AG04450 (cell line): Measurements from ENCODE around the gene TCEA2. TPM values are rescaled to one million over a fixed set of nuclear protein-coding genes. Genes with fewer than 3 reads are reported as not detected.

ENCODE experiments used
- CTCF ChIA-PET: fragments of 300-600, 350-600 bp; formaldehyde crosslinking; extraction: SDS; loops from one replicate; lab custom pipeline; 2022; ENCODE audit warnings: antibody characterized with exemption, inconsistent platforms; lab: Charles Lee
- POLR2A ChIA-PET: fragments of 350-600 bp; formaldehyde crosslinking; extraction: SDS; loops from one replicate; lab custom pipeline; 2021; ENCODE audit warnings: antibody characterized with exemption, inconsistent platforms; lab: Yijun Ruan, JAX
- DNase-seq: peaks from one replicate; pipeline ENCODE4 v3.0.0-alpha.2; 2011; ENCODE audit warnings: low read depth, low spot score
- H3K27ac ChIP-seq: one replicate; pipeline ENCODE4 v1.5.1; 2012; ENCODE audit warnings: low read depth, low read length, control low read depth
- H3K27me3 ChIP-seq: one replicate; pipeline ENCODE4 v1.6.0; 2012; ENCODE audit warnings: low read length; ENCODE audit not compliant: control insufficient read depth, insufficient read depth
- H3K4me3 ChIP-seq: 2 replicates; pipeline ENCODE4 v1.5.1; 2011; ENCODE audit warnings: mild to moderate bottlenecking, low read depth, low read length, control low read depth
- H3K9me3 ChIP-seq: 2 replicates; pipeline ENCODE4 v1.5.1; 2012; ENCODE audit warnings: low read length; ENCODE audit not compliant: control insufficient read depth, insufficient read depth
- polyA plus RNA-seq: library from polyadenylated mRNA; depleted of rRNA; stranded (reverse); fragments of >200 nt; gene quantifications from 2 replicates; pipeline ENCODE4 v1.2.3, GENCODE V29; 2011
- TF ChIP-seq, protein P1 (sequence below): IDR thresholded peaks from 2 replicates; pipeline ENCODE4 v1.5.1; 2011; ENCODE audit warnings: low read depth, low read length, control low read depth, inconsistent platforms

The TCEA2 gene
- polyA plus RNA-seq, 1 experiment = 12.8 TPM

DNA sequence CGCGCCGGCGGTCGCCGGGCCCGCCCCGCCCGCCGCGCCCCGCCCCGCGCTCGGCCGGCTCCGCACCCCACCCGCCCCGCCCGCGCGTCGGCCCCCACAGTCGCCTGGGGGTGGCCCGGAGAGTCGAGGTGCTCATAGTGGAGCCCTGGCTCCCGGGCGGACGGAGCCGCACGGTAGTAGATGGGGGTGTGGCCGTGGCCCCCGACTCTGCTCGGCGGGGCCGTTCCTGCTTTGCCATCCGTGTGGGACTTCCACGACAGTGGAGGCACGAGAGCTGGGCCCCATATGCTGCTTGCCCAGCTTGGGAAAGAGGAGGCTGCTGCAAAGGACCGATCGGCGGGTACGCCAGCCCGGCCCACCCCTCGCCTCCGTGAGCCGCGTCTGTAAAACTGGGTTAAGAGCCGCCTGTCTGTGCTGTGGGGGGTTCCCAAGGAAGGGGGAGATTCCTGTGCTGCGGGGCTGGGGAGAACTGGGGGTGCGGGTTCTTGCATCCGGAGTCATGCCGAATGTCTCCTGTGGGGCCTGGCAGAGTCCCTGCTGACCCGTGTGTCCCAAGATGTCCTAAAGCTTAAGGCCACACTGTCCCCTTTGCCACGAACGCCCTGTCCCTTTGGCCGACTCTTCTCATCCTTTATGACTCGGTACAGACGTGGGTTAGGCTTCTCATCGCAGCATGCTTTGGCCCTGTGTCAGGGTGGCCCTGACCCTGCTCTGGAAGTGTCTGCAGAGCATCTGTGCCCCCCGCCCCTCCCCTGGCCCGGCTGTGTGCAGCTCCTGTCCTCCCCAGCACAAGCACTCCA is 17.2 kb downstream of the TCEA2 start, which contains the start of gene OPRL1:
Gene OPRL1, plus strand, starts transcription at position 70 of the 800 bp plus-strand sequence. CDS start 12,639 bp downstream, outside the sequence.
- Histone ChIP-seq H3K4me3 (peak within 1 kb of the TSS; percentile 68), H3K27me3 (peaks cover 15% of the 10 kb centered on the region), H3K27ac (no peak within 1 kb of the TSS), H3K9me3 (peaks cover 4% of the 10 kb centered on the region; the same call in 1 of the 2 replicates)
- ChIA-PET POLR2A (no interaction called here), CTCF (interaction anchor here (1.3 to 1.8 kb wide), 2 partner anchors 23 to 40 kb away, joined by 3 to 5 read pairs; no protein-coding TSS in a partner anchor)
- TF ChIP-seq, protein P1, sequence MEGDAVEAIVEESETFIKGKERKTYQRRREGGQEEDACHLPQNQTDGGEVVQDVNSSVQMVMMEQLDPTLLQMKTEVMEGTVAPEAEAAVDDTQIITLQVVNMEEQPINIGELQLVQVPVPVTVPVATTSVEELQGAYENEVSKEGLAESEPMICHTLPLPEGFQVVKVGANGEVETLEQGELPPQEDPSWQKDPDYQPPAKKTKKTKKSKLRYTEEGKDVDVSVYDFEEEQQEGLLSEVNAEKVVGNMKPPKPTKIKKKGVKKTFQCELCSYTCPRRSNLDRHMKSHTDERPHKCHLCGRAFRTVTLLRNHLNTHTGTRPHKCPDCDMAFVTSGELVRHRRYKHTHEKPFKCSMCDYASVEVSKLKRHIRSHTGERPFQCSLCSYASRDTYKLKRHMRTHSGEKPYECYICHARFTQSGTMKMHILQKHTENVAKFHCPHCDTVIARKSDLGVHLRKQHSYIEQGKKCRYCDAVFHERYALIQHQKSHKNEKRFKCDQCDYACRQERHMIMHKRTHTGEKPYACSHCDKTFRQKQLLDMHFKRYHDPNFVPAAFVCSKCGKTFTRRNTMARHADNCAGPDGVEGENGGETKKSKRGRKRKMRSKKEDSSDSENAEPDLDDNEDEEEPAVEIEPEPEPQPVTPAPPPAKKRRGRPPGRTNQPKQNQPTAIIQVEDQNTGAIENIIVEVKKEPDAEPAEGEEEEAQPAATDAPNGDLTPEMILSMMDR = no peak
- DNase-seq = no peak

DNA sequence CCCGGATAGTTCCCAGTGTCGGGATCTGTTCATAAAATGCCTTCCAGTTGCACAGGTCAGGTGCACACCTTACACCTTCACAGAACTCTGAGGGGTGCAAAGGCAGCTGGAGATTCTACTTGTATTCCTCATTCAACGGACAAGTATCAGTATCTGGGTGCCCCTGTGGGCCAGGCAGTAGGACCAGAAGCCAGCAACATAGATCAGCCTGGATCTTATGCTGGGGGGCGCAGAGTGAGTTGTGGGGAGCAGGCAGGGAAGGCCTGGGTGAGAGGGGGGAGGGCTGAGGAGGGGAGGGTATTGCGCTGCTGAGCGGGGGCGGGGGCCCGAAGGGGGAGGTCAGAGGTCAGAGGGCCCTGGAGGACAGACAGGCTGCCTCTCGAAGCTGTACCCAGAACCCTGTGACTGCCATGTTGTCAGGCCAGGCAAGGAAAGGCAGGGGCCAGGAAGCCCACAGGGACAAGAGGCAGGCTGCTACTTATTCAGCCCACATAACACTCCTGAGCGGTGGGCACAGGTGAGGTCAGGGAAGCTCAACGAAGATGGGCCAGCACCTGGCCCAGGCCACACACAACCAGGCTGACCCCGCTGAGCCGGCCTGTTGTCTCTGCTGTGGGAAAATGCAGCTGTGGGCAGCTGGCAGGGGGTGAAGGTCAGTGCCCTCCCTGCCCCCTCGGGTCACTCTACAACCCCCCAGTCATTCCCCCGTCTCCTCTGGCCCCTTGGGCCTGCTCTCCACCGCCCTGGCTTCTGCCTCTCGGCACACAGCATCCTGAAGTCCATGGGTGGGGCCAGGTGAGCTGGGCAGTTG is 18.0 kb downstream of the TCEA2 start:
- ChIA-PET CTCF (no interaction called here), POLR2A (no interaction called here)
- H3K9me3 ChIP-seq = peaks cover 4% of the 10 kb centered on the region; the same call in 1 of the 2 replicates
- DNase-seq = no peak
- TF ChIP-seq, protein P1 = no peak
- no peak overlapping the region for H3K27ac ChIP-seq
- H3K4me3 ChIP-seq = no peak overlapping the region
- H3K27me3 ChIP-seq = peaks cover 23% of the 10 kb centered on the region

DNA sequence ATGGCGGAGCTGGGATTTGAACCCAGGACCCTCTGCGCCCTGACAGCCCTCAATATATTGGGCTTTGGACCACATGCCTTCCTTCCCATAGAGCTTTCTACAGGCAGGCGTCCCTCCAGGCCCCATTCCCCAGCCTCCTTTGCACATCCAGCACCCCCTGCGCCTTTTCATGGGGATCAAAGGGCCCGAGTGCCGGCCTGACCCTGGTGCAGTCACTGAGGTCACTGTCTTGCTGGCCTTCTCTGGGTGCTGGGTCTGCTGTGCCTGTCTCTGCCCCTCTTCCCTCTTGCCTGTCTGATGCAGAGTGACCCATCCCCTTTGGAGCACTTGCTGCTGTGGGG is 18.6 kb downstream of the TCEA2 start:
- CTCF ChIA-PET = no interaction called here
- H3K9me3 ChIP-seq = peaks cover 5% of the 10 kb centered on the region
- H3K27ac ChIP-seq = no peak overlapping the region
- DNase-seq = no peak
- peaks cover 27% of the 10 kb centered on the region for H3K27me3 ChIP-seq
- H3K4me3 ChIP-seq = no peak overlapping the region
- POLR2A ChIA-PET = no interaction called here
- TF ChIP-seq, protein P1 = no peak

DNA sequence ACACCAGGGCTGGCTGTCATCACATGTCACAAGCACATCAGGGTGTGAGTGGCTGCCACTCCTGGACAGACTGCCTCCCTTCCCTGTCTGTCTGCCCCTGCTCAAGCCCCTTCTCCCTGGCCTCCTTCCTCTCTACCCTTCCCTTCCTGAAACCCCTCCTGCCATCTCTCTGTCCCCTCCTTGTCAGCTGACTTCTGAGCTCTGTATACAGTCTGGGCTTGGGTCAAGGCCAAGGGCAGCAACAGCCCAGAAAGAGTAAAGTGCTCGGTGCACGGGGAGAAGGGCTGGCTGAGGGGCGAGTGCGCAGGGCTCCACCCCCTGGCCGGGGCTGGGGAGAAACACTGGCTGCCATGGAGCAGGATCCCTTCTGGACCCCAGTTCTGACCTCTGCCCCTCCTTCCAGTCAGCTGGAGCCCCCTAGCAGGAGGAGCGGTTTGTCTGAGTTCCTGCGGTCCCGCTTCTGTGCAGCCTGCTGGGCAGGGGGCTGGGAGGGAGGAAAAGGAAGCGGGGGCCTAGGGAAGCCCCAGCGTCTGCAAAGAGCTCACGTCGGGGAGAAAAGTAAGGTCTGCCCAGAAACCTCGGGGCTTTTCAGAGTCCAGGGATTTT is 19.2 kb downstream of the TCEA2 start:
- H3K27ac ChIP-seq = no peak overlapping the region
- H3K4me3 ChIP-seq = no peak overlapping the region
- TF ChIP-seq, protein P1 = no peak
- DNase-seq = no peak
- ChIA-PET CTCF (interaction anchor here (2.1 kb wide), 1 partner anchor 39 kb away, joined by 5 read pairs; no protein-coding TSS in a partner anchor), POLR2A (interaction anchor here (0.7 kb wide), 1 partner anchor 28 kb away, joined by 3 read pairs; no protein-coding TSS in a partner anchor)
- H3K27me3 ChIP-seq = peaks cover 30% of the 10 kb centered on the region
- peaks cover 9% of the 10 kb centered on the region for H3K9me3 ChIP-seq
